ENCODE data around the gene PCK2. TPM values are rescaled to one million over a fixed set of nuclear protein-coding genes. Genes with fewer than 3 reads are reported as not detected.

PCK2 gene
- total RNA-seq, 1 experiment from 2014 or later = 16.8 TPM

DNA sequence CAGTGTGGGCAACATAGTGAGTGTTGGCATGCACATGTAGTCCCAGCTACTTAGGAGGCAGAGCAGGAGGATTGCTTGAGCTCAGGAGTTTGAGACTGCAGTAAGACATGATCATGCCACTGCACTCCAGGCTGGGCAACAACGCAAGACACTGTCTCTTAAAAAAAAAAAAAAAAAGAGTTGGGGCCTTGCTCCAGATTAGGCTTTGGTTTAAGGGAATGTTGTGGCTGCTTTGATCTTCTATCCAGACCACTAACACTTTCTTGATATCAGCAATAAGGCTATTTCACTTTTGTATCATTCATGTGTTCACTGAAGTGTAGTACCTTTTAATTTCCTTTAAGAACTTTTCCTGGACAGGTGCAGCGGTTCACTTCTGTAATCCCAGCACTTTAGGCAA is 33.6 kb downstream of the PCK2 start:
- Histone ChIP-seq H3K4me3 (ENCODE audit: low read depth, low read length, poor library complexity, severe bottlenecking) (no peak overlapping the region), H3K36me3 (ENCODE audit: insufficient read depth, low read length, poor library complexity, severe bottlenecking) (no peaks in the 10 kb centered on the region), H3K27me3 (replicated peaks; ENCODE audit: insufficient read depth, low read depth, low read length, poor library complexity) (no peaks in the 10 kb centered on the region), H3K9me3 (ENCODE audit: low read depth, low read length, poor library complexity, severe bottlenecking) (no peaks in the 10 kb centered on the region), H3K4me1 (ENCODE audit: insufficient read depth, low read length, poor library complexity, severe bottlenecking) (no peaks in the 10 kb centered on the region), H3K27ac (ENCODE audit: low read depth, low read length, poor library complexity, severe bottlenecking) (no peak overlapping the region)
- CTCF ChIA-PET = no interaction called here
- intact Hi-C loops (cut with micrococcal nuclease; ENCODE audit: unreplicated experiment) = no loop called here
- no peak for DNase-seq (ENCODE audit: low spot score)
- POLR2A ChIA-PET (ENCODE audit: low non-redundant PET) = no interaction called here
- TF ChIP-seq EZH2 (IDR thresholded peaks at IDR 0.05; ENCODE audit: borderline replicate concordance, low read depth, low read length, poor library complexity, severe bottlenecking) = no peak
- TF ChIP-seq, protein P1, sequence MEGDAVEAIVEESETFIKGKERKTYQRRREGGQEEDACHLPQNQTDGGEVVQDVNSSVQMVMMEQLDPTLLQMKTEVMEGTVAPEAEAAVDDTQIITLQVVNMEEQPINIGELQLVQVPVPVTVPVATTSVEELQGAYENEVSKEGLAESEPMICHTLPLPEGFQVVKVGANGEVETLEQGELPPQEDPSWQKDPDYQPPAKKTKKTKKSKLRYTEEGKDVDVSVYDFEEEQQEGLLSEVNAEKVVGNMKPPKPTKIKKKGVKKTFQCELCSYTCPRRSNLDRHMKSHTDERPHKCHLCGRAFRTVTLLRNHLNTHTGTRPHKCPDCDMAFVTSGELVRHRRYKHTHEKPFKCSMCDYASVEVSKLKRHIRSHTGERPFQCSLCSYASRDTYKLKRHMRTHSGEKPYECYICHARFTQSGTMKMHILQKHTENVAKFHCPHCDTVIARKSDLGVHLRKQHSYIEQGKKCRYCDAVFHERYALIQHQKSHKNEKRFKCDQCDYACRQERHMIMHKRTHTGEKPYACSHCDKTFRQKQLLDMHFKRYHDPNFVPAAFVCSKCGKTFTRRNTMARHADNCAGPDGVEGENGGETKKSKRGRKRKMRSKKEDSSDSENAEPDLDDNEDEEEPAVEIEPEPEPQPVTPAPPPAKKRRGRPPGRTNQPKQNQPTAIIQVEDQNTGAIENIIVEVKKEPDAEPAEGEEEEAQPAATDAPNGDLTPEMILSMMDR (conservative IDR thresholded peaks at IDR 0.05; ENCODE audit: low read depth, low read length) = no peak
- BruUV-seq (replicated peaks) = no TSS peak

DNA sequence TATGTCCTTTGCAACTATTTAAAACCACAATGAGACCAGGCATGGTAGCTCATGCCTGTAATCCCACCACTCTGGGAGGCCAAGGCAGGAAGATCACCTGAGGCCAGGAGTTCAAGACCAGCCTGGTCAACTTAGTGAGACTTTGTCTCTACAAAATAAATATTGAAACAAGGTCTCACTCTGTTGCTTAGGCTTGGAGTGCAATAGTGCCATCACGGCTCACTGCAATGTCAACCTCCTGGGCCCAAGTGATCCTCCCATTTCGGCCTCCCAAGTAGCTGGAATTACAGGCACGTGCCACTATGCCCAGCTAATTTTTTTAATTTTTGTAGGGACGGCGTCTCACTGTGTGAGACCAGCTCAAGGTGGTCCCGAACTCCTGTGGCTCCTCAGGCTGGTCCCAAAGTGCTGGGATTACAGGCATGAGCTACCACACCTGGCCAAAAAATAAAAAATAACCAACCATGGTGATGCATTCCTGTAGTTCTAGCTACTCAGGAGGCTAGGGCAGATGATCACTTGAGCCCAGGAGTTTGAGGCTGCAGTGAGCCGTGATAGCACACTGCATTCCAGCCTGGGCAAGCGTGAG is 35.4 kb downstream of the PCK2 start:
- no peaks in the 10 kb centered on the region for H3K27me3 ChIP-seq (replicated peaks; ENCODE audit: insufficient read depth, low read depth, low read length, poor library complexity)
- no TSS peak for BruUV-seq (replicated peaks)
- TF ChIP-seq, protein P1 (conservative IDR thresholded peaks at IDR 0.05; ENCODE audit: low read depth, low read length) = no peak
- no peak for TF ChIP-seq EZH2 (IDR thresholded peaks at IDR 0.05; ENCODE audit: borderline replicate concordance, low read depth, low read length, poor library complexity, severe bottlenecking)
- POLR2A ChIA-PET (ENCODE audit: low non-redundant PET) = no interaction called here
- H3K4me3 ChIP-seq (ENCODE audit: low read depth, low read length, poor library complexity, severe bottlenecking) = no peak overlapping the region
- no peak overlapping the region for H3K27ac ChIP-seq (ENCODE audit: low read depth, low read length, poor library complexity, severe bottlenecking)
- H3K4me1 ChIP-seq (ENCODE audit: insufficient read depth, low read length, poor library complexity, severe bottlenecking) = no peaks in the 10 kb centered on the region
- H3K9me3 ChIP-seq (ENCODE audit: low read depth, low read length, poor library complexity, severe bottlenecking) = no peaks in the 10 kb centered on the region
- CTCF ChIA-PET = no interaction called here
- no peaks in the 10 kb centered on the region for H3K36me3 ChIP-seq (ENCODE audit: insufficient read depth, low read length, poor library complexity, severe bottlenecking)
- DNase-seq (ENCODE audit: low spot score) = no peak
- intact Hi-C loops (cut with micrococcal nuclease; ENCODE audit: unreplicated experiment) = no loop called here

DNA sequence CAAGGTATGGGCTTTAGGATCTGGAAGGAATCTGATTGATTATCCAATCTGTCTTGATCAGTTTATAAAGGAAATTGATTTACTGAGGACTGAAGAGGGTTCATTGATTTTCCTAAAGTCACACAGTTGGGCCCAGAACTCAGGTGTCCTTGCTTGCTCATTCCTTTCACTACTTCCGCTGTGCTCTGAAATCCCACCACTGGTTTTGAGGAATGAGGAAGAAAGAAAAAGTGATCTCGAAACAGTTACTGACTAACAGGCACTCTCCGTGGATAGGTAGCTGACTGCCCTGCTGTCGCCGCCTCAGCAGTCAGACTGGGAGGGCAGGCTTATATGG is 36.2 kb downstream of the PCK2 start, which contains the start of gene FITM1:
TSS of gene FITM1 (plus strand) at position 280 of the 337 bp plus-strand sequence. CDS start 905 bp downstream, outside the sequence.
- ChIA-PET CTCF (no interaction called here), POLR2A (ENCODE audit: low non-redundant PET) (interaction anchor here (0.6 kb wide), 1 partner anchor 191 kb away, joined by 4 read pairs; no protein-coding TSS in a partner anchor)
- BruUV-seq (replicated peaks) = no TSS peak
- Histone ChIP-seq H3K4me3 (ENCODE audit: low read depth, low read length, poor library complexity, severe bottlenecking) (no peak within 1 kb of the TSS), H3K9me3 (ENCODE audit: low read depth, low read length, poor library complexity, severe bottlenecking) (no peaks in the 10 kb centered on the region), H3K27ac (ENCODE audit: low read depth, low read length, poor library complexity, severe bottlenecking) (no peak within 1 kb of the TSS), H3K36me3 (ENCODE audit: insufficient read depth, low read length, poor library complexity, severe bottlenecking) (no peaks in the 10 kb centered on the region), H3K4me1 (ENCODE audit: insufficient read depth, low read length, poor library complexity, severe bottlenecking) (no peaks in the 10 kb centered on the region), H3K27me3 (replicated peaks; ENCODE audit: insufficient read depth, low read depth, low read length, poor library complexity) (no peaks in the 10 kb centered on the region)
- no peak for DNase-seq (ENCODE audit: low spot score)
- TF ChIP-seq, protein P1 (conservative IDR thresholded peaks at IDR 0.05; ENCODE audit: low read depth, low read length) = no peak
- no peak for TF ChIP-seq EZH2 (IDR thresholded peaks at IDR 0.05; ENCODE audit: borderline replicate concordance, low read depth, low read length, poor library complexity, severe bottlenecking)
- intact Hi-C loops (cut with micrococcal nuclease; ENCODE audit: unreplicated experiment) = no loop called here

Data from A673 (cell line).